Hematopoietic multipotent progenitor cell treated with erythropoietin and hydrocortisone succinate and interleukin-3 and kit ligand, for 4 days (in vitro differentiated cells): ENCODE data around the gene RAB20.
"Not testable (repeated sequence)": the region's sequence is repeated elsewhere in the genome, so short reads cannot be mapped to it uniquely, and the experiment has no call there.

ENCODE experiments used
- DNase-seq: peaks from one replicate; pipeline ENCODE4 v3.0.0-alpha.2; 2015

The RAB20 gene

DNA sequence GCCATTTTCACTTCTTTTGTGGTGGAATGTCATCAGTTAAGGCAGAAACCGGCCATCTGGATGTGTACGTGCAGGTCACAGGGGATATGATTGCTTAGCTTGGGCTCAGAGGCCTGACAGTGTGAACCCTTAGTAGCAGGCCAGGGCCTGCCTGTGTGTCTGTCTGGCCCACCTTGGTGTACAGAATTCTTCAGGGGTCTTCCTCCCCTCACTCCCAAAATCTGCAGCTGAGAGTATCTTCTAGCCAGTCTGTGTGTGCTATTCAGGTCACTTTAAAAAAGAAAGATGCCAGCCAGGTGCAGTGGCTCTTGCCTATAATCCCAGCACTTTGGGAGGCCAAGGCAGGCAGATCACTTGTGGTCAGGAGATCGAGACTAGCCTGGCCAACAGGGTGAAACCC, 74.6 kb downstream of the RAB20 start:
- not testable (repeated sequence) for DNase-seq

DNA sequence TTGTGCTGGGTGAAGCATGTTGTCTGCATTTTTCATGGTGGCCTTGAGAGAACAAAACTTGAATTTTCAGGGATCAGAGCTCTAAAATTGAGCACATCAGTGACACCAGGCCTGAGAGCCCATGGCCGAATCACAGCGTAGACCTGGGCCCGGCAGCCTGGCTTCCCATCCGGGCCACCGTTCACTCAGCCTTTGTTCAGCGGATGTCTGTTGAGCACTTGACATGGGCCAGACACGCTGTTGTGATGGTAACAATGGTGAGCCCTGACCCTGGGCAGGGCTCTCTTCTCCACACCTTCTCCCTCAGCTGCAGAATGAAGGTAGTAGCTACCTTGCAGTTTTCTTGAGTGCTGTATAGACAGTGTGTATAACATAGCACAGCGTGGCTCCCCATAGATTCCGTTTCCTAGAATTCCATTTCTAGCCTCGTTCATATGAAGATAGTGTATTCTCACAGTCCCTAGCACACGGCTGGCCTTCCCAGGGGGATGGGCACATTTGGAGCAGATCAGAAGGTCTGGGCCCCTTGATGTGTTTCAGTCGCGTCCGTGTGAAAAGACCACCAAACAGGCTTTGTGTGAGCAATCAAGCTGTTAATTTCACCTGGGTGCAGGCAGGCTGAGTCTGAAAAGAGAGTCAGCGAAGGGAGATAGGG, 75.3 kb downstream of the RAB20 start:
- no peak for DNase-seq

DNA sequence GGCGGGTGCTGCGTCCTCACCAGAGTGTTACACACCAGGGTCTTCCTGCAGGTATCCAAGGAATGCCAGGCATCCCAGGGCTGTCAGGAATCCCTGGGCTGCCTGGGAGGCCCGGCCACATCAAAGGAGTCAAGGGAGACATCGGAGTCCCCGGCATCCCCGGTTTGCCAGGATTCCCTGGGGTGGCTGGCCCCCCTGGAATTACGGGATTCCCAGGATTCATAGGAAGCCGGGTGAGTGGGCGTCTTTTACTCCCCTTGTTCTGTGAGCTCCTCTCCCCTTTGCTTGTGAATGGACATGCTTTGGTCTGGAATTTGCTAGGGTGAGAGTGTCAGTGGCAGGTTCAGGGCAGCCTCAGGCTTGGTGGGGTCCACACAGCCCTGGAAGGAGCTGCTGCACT, 75.9 kb downstream of the RAB20 start:
- DNase-seq: no peak

DNA sequence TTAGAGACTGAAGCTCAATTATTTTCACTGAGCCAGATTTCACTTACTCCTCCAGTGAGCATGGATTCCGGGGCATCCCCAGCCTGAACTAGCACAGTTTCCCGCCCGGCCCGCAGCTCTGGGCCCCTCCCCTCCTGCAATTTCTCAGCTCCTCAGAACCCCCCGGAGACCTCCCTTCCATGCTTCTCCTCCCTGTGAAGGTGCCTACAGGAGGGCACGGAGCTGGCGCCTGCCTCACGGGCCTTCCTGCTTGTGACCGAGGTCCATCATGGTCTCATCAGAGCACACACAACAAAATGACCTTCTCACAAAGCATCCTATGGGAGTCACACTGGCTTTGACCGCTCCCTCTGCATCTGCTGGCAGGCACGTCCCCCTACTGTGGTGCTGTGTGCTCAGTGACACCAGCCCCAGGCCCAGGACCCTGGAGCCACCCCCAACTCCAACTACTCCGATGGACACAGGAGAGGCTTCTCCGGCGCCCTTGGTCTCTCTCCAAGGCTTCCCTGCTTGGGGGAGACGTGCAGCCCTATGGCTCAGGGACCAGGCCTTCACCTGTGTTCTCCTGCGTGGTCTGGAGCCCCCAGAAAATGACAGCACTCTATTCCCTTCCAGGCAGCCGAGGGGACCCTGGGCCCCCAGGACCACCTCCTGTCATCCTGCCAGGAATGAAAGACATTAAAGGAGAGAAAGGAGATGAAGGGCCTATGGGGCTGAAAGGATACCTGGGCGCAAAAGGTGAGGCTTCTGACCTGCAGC, 77.1 kb downstream of the RAB20 start:
- no peak for DNase-seq

DNA sequence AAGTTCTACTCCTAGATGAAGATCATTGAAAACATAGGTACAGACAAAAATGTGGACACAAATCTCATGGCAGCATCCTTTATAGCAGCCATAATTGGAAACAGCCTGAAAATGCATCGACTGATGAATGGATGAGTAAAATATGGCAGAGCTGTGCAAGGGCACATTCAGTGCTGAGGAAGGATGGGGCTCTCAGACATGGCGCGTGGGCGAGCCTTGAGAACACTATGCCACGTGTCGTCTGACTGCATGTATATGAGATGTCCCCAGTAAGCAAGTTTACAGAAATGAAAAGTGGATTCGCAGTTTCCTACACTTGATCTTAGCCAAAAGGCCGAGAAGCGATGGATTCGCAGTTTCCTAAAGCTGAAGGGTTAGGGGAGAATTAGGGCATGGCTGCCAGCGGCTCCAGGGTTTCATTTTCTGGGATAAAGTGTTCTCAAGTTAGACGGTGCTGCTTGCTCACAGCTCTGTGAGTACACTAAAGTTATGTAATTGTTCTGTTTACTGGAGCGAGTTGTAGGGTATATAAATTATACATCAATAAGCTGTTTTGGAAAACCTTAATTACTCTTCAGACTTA, 78.0 kb downstream of the RAB20 start:
- no peak for DNase-seq

DNA sequence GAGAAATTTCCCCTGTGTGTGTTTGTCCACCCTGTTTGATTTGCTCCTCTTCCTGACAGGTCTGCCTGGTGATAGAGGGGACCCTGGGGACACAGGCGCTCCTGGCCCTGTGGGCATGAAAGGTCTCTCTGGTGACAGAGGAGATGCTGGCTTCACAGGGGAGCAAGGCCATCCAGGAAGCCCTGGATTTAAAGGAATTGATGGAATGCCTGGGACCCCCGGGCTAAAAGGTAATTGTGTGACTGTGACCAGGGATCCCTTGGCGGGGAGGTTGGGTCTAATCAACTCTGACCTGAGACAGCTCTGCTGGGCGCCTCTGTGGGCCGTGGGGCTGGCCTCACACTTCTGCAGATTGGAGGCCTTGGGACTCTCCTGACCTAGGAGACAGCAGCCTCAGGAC, 81.4 kb downstream of the RAB20 start:
- DNase-seq: no peak

DNA sequence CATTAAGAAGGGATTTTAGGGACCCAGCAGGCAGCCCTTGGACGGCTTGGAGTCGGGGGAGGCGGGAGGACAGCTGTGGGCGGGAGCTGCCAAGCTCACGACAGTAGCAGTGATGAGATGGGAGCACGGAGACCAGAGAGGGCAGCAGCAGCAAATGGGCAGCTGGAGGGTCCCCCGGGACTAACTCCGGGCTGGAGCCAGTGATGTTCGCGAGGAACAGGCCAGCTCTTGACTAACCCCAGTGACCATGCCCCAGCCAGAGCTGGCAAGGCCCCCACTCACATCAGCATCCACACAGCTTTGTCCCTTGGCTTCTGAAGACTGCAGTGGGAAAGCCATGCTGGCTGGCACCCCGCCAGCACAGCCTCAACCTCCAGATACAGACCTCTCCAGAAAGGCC, 81.9 kb downstream of the RAB20 start:
- no peak for DNase-seq

DNA sequence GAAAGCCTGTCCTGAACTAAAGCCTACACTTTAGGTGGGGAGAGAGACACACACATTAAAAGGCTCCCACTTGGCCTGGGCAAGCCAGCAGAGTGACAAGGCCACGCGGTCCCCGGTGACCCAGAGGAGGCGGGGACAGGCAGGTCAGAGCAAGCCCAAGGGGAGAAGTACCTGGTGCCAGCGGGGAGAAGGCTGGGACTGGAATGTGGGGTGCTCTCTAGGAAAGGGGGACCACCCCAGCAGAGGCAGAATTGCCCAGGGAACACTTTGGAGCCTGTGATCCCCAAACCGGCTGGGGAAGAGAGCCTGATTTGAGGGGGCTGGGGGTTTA, 82.3 kb downstream of the RAB20 start:
- no peak for DNase-seq

DNA sequence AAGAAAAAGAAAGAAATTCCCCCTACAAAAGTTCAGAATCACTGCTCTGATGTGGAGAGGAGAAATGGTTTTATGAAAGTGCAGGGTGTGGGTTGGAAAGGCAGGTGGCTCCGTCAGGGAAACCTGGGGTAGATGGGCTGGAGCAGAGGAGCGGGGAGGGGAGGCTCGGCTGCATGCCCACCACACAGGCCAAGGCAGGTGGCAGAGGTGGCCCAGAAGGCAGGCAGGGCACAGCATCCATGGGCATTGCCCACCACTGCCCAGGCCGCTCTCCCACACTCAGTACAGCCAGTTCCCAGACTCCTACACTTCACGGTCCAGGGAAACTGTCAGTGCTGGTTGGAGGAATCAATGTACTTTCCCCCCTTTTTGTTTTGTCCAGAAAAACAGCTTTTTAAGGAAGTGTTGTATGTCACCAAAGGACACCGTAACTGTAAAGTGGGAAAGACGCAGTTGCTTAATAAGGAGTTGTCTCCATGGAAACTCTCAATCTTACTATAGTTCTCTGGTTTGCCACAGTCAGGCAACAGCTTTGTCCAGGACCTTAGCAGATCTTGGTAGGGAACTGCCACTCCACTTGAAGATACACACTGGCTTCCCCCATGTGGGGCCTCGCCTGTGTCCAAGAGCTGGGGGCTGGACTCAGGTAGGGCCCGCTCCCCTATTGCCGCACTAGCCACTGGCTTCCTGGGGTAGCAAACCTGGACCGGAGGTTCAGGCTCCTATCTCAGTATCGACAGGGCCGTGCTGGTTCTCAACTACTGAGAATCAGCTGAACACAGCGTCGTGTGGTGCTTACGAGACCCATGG, 82.9 kb downstream of the RAB20 start:
- no peak for DNase-seq

DNA sequence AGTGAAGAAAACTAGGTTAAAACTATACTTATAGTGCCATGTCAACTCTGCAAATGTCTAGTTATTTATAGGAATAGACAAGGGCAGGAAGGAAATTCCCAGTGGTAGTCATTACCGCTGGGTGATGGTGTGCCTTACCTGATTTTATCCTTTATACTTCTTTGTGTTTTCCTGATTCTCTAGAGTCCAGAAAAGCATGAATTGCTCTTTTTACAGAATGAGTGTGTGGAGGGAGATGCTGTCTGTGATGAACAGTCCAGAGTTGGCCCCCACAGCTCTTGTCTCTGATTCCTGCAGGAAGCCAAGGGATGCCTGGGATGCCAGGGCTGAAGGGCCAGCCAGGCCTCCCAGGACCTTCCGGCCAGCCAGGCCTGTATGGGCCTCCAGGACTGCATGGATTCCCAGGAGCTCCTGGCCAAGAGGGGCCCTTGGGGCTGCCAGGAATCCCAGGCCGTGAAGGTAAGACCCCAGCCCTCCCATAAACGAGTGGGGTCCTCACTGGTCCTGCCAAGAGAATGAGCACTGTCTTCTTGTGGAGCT, 83.7 kb downstream of the RAB20 start:
- DNase-seq: no peak

DNA sequence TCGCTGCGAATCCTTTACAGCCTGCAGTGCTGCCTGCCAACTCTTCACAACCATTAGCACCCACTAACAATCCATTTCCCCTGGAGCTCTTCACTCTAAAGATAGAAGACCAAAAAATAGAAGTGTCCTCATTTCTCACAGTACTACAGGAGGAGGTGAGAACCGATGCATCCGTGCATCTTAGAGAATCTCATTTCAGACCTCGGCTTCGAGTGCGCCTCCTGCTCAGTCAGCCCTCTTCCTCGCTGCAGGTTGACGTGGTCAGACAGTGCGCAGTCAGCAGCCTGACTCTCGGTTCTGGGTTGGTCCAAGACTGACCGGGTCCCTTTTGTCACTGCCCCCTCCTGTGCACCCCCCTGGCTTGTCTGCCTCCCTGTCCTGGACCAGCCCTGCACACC, 85.3 kb downstream of the RAB20 start:
- no peak for DNase-seq

DNA sequence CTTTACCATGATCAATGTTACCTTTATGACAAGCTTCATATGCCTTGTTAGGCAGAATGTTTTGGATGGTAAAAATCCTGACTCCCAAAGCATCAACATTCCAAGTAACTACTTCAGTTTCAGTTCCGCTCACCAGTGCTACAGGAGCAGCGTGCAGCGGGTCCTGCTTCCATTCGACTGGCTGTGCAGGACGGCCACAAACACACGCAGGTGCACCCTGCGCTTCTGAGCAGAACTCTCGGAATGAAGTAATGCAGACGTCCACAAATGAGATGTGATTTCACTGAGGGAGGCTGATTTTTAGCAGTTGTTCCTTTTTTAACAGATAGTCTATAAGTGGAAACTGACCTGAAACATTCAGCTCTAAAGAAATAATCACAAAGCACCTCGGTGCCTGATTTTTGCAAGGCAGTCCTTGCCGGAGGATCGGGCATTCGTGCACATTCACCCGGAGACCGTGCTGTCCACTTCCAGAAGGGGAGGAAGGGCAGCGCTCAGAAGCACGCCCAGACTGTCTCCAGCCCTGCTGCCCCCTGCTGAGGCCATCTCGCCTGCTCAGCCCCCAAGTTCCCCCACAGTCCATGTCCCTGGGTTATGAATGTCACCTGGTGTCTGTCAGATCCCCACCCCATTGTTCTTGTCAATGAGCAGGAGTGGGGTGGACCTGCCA, 85.8 kb downstream of the RAB20 start:
- no peak for DNase-seq

DNA sequence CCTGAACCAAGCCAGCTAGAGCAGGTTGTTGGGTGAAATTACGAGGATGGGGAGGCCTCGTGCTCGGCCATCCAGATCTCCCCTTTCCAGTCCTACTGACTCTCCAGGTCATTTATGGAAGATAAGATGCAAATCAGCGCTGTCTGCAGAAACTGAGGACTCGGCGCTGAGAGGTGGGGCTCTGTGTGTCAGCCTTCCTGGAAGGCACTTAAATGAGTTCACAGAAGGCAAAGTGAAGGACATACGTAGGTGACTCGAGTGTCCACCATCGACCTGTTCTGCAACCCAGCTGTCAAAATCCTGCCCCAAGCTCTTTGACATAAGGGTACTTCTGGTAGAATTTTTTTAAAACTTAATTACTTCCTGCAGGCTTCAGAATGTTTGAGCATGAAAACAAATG, 86.4 kb downstream of the RAB20 start:
- DNase-seq: no peak

DNA sequence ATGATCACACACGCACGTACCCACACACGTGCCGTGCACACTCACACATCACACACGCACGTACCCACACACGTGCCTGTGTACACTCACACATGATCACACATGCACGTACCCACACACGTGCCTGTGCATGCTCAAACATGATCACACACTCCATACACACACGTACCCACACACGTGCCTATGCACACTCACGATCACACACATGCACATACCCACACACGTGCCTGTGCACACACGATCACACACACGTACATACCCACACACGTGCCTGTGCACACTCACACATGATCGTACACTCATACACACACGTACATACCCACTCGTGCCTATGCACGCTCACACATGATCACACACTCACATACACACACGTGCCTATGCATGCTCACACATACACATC, 86.8 kb downstream of the RAB20 start:
- no peak for DNase-seq
